Endothelial cell of umbilical vein (primary cell): ENCODE results near the gene SDC3.

ENCODE experiments used
- CTCF ChIP-seq, 2 donors: IDR thresholded peaks; 1 replicate in 1 of 2; 2 replicates in 1 of 2; pipeline ENCODE4 v1.5.1; 2011; ENCODE audit warnings: low read length in 2 of 2, mild to moderate bottlenecking in 2 of 2, moderate library complexity in 2 of 2, control low read depth in 1 of 2, inconsistent platforms in 1 of 2, low read depth in 1 of 2; ENCODE audit not compliant: insufficient read depth in 1 of 2; ENCODE audit errors: extremely low read depth in 1 of 2
- EZH2 ChIP-seq: IDR thresholded peaks from 2 replicates; pipeline ENCODE4 v1.6.1; 2012; ENCODE audit warnings: borderline replicate concordance, low read depth, mild to moderate bottlenecking, moderate library complexity, low read length, inconsistent platforms; ENCODE audit not compliant: severe bottlenecking
- FOS ChIP-seq: IDR thresholded peaks from 2 replicates; pipeline ENCODE4 v1.6.1; 2011; ENCODE audit warnings: mild to moderate bottlenecking, low read length, moderate library complexity, borderline replicate concordance; ENCODE audit not compliant: insufficient read depth
- MAX ChIP-seq: IDR thresholded peaks from 2 replicates; pipeline ENCODE4 v1.6.1; 2011; ENCODE audit not compliant: insufficient read depth, insufficient read length
- MYC ChIP-seq: IDR thresholded peaks from one replicate; pipeline ENCODE4 v1.6.1; 2011; ENCODE audit warnings: mild to moderate bottlenecking, low read depth, low read length
- POLR2A ChIP-seq: IDR thresholded peaks from 2 replicates; pipeline ENCODE4 v1.6.1; 2012; ENCODE audit warnings: low read depth, mild to moderate bottlenecking, control low read depth, low read length
- POLR2AphosphoS5 ChIP-seq: IDR thresholded peaks from 2 replicates; pipeline ENCODE4 v1.6.1; 2012; ENCODE audit warnings: low read depth, mild to moderate bottlenecking, control low read depth, low read length, moderate library complexity; ENCODE audit not compliant: insufficient read depth

- TF ChIP-seq POLR2AphosphoS5 (no peak), MAX (no peak), CTCF (IDR thresholded peaks at IDR 0.05; ENCODE audit: extremely low read depth in 1 of 2, insufficient read depth in 1 of 2, low read depth in 1 of 2, low read length in 2 of 2) (no peak), EZH2 (no peak), POLR2A (no peak), MYC (no peak), FOS (no peak)
Measured at GRCh38 chr1:30845237-30845903, 63.2 kb downstream of the SDC3 start.
